NCI-H69 (cell line): ENCODE data around the gene SDF2.
"Not testable (repeated sequence)": the region's sequence is repeated elsewhere in the genome, so short reads cannot be mapped to it uniquely, and the experiment has no call there.

Experiments used
- DNase-seq: peaks from one replicate; lab custom pipeline; 2025; lab: John Stamatoyannopoulos, UW

SDF2 gene

GRCh38 chr17:28684963-28685362, 23.3 kb upstream of the SDF2 start:
- peak; percentile 62 for DNase-seq

GRCh38 chr17:28682655-28683054, 20.9 kb upstream of the SDF2 start:
- DNase-seq: no peak

- peak; percentile 47 for DNase-seq
Observed at GRCh38 chr17:28675980-28676379, 14.3 kb upstream of the SDF2 start.

GRCh38 chr17:28675490-28675889, 13.8 kb upstream of the SDF2 start:
- no peak for DNase-seq

- no peak for DNase-seq
Observed at GRCh38 chr17:28669918-28670317, 8.2 kb upstream of the SDF2 start.

- peak; percentile 14 for DNase-seq
Observed at GRCh38 chr17:28667870-28668269, 6.2 kb upstream of the SDF2 start.

- no peak for DNase-seq
Observed at GRCh38 chr17:28665994-28666393, 4.3 kb upstream of the SDF2 start.

GRCh38 chr17:28663723-28664122, 2.0 kb upstream of the SDF2 start:
- no peak for DNase-seq

GRCh38 chr17:28662527-28662829, 772 bp upstream of the SDF2 start:
- DNase-seq: no peak

GRCh38 chr17:28659497-28659881, 2.2 kb downstream of the SDF2 start:
- not testable (repeated sequence) for DNase-seq

GRCh38 chr17:28658766-28659496, 2.8 kb downstream of the SDF2 start:
- not testable (repeated sequence) for DNase-seq

- DNase-seq: not testable (repeated sequence)
Observed at GRCh38 chr17:28658342-28658741, 3.4 kb downstream of the SDF2 start.

GRCh38 chr17:28657756-28658155, 4.0 kb downstream of the SDF2 start:
- DNase-seq: no peak

GRCh38 chr17:28655160-28655559, 6.5 kb downstream of the SDF2 start:
- no peak for DNase-seq

- no peak for DNase-seq
Observed at GRCh38 chr17:28648698-28649097, 13.0 kb downstream of the SDF2 start.

- DNase-seq: no peak
Observed at GRCh38 chr17:28646039-28646754, 15.5 kb downstream of the SDF2 start.

GRCh38 chr17:28645576-28645939, 16.1 kb downstream of the SDF2 start:
- no peak for DNase-seq

GRCh38 chr17:28644787-28645575, 16.7 kb downstream of the SDF2 start, which contains the start of gene BLTP2:
BLTP2 (minus strand) TSS chr17:28645158; CDS start chr17:28645056, 102 bp downstream.
- DNase-seq: peak; percentile 98

GRCh38 chr17:28643983-28644786, 17.5 kb downstream of the SDF2 start:
- DNase-seq: peak; percentile 73

- no peak for DNase-seq
Observed at GRCh38 chr17:28641579-28641978, 20.1 kb downstream of the SDF2 start.

- DNase-seq: no peak
Observed at GRCh38 chr17:28635506-28635905, 26.2 kb downstream of the SDF2 start.
